ENCODE results near the gene CRB2.
"Not testable (repeated sequence)": the region's sequence is repeated elsewhere in the genome, so short reads cannot be mapped to it uniquely, and the experiment has no call there.

Gene CRB2

DNA sequence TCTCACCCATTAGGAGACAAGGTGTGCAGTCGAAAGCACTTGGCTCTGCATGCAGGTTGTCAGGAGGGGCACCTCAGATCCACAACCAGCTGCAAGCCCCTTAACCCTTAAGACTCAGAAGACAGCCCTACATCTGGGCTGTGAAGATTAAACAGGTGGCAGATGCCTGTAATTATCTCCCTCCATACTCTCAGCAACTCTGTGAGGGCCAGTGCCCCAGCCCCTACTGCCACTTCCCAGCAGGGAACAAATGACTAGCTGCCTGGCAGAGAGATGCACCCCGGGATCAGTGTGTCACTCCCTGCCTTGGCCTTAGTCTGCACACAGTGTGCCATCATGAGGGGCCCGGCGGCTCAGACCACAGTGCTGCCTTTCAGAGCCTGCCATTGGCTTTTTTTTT, 42.0 kb downstream of the CRB2 start:
- no peak overlapping the region for H3K4me3 ChIP-seq
- no peak for DNase-seq (ENCODE audit: low spot score)
- no peak for TF ChIP-seq CTCF (IDR thresholded peaks at IDR 0.05)
- H3K27ac ChIP-seq, result no peak overlapping the region

DNA sequence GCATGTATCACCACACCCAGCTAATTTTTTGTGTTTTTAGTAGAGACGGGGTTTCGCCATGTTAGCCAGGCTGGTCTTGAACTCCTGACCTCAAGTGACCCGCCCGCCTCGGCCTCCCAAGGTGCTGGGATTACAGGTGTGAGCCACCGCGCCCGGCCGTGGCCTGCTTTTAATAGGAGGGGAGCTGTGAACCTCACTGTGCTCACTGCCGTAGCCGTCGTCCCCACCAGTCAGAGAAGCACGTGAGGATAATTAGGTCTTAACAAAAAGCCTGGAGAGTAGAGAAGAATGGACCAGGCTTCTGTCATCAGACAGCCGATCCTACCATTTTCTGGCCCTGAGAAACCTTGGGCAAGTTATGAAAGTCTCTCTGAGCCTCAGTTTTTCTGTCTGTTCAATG, 42.9 kb downstream of the CRB2 start:
- H3K4me3 ChIP-seq; DNase-seq (ENCODE audit: low spot score); H3K27ac ChIP-seq: not testable (repeated sequence)

GRCh38 chr9:123399803-123400378, 43.9 kb downstream of the CRB2 start:
- no peak for DNase-seq (ENCODE audit: low spot score)
- Histone ChIP-seq H3K4me3 (no peak overlapping the region), H3K27ac (no peak overlapping the region)
- TF ChIP-seq CTCF (IDR thresholded peaks at IDR 0.05), result no peak

- H3K27ac ChIP-seq, result peak overlapping the region; percentile 62 to 81
- H3K4me3 ChIP-seq, result peak overlapping the region; percentile 56
- no peak for TF ChIP-seq CTCF (IDR thresholded peaks at IDR 0.05)
- no peak for DNase-seq (ENCODE audit: low spot score)
Observed at GRCh38 chr9:123400926-123401503, 45.0 kb downstream of the CRB2 start.

GRCh38 chr9:123401879-123402513, 46.0 kb downstream of the CRB2 start:
- H3K4me3 ChIP-seq, result peak overlapping the region; percentile 56
- DNase-seq (ENCODE audit: low spot score), result no peak
- H3K27ac ChIP-seq, result peak overlapping the region; percentile 62 to 81
- peak; percentile 65 for TF ChIP-seq CTCF (IDR thresholded peaks at IDR 0.05)

DNA sequence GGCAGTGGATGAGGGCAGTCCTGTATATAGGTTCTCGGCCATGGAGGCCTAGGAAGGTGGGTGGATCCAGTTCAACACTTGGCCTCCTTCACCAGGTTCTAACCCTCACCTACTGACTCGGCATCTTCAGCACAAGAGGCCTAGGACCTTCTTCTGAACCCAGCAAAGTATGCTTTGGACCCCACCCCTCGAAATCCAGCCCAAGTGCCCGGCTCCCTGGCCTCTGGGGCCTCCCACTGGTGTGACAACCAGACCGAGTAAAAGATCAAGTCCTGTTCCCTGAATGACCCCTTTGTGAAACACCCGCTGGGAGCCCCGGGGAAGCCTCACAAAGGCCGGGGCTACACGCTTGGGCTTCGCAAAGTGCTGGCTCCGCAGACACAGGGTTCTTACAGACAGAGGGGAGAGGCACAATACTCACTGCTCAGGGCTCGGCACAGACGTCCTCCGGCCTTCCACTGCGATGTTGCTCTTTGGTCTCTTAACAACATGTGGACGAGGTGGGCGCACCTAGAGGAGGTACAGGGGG, 47.0 kb downstream of the CRB2 start:
- H3K27ac ChIP-seq, result no peak overlapping the region
- DNase-seq (ENCODE audit: low spot score), result no peak
- no peak overlapping the region for H3K4me3 ChIP-seq
- no peak for TF ChIP-seq CTCF (IDR thresholded peaks at IDR 0.05)

DNA sequence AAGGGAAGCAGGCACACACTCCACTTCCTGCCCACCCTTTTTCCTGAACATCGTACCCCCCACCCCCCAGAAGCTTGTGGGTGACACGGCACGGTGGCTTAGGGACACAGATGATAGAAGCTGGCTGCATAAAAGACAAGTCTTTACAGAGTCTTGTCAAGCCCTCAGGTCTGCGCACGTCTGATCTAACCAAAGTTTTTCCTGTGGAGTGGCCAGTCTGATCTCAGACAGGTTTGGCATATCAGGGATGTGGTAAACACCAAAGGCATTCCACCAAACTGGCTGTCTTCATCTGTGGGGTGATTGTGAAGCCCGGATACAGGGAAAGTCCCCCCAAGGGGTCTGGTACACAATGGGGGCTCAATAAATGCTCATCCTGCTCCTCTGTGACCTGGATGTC, 50.0 kb downstream of the CRB2 start:
- Histone ChIP-seq H3K27ac (no peak overlapping the region), H3K4me3 (no peak overlapping the region)
- TF ChIP-seq CTCF (IDR thresholded peaks at IDR 0.05), result no peak
- DNase-seq (ENCODE audit: low spot score), result no peak

All from coronary artery (tissue), 2 donors.